SK-N-SH treated with all-trans-retinoic acid at 6 μM for 48 hours (cell line): Measurements from ENCODE around the gene PRKAA2.

Experiments used
- ATAC-seq: fragments of 200-7000 bp; cut with Tn5 transposase; 3 replicates; pipeline ENCODE4 v1.9.1; 2020; ENCODE audit warnings: mild to moderate bottlenecking, moderate library complexity
- BACH2 ChIP-seq: fragments of 250-450 bp; sonication (Bioruptor Pico); IDR thresholded peaks from 2 replicates; pipeline ENCODE4 v1.9.0; 2021; ENCODE audit warnings: mild to moderate bottlenecking, borderline replicate concordance
- CREB5 ChIP-seq: fragments of 250-450 bp; sonication (Bioruptor Pico); IDR thresholded peaks from 2 replicates; pipeline ENCODE4 v1.5.1; 2020; ENCODE audit warnings: low read depth, mild to moderate bottlenecking, moderate library complexity
- CSDC2 ChIP-seq: fragments of 250-450 bp; sonication (Bioruptor Pico); IDR thresholded peaks from 2 replicates; pipeline ENCODE4 v1.5.0; 2020; ENCODE audit warnings: mild to moderate bottlenecking, moderate library complexity
- CSRNP3 ChIP-seq: fragments of 250-450 bp; sonication (Bioruptor Pico); IDR thresholded peaks from 2 replicates; pipeline ENCODE4 v1.5.1; 2021; ENCODE audit warnings: mild to moderate bottlenecking, moderate library complexity
- ESRRG ChIP-seq: fragments of 250-450 bp; sonication (Bioruptor Pico); IDR thresholded peaks from 2 replicates; pipeline ENCODE4 v1.6.1; 2021; ENCODE audit warnings: mild to moderate bottlenecking
- GLIS3 ChIP-seq: fragments of 250-450 bp; sonication (Bioruptor Pico); IDR thresholded peaks from 2 replicates; pipeline ENCODE4 v1.5.0; 2020; ENCODE audit warnings: mild to moderate bottlenecking, moderate library complexity
- ISL1 ChIP-seq: fragments of 250-450 bp; sonication (Bioruptor Pico); IDR thresholded peaks from 2 replicates; pipeline ENCODE4 v2.1.2; 2022; ENCODE audit warnings: mild to moderate bottlenecking, moderate library complexity
- OSR1 ChIP-seq: fragments of 250-450 bp; sonication (Bioruptor Pico); IDR thresholded peaks from 2 replicates; pipeline ENCODE4 v1.8.0; 2022; ENCODE audit warnings: moderate library complexity, mild to moderate bottlenecking, inconsistent platforms
- PATZ1 ChIP-seq: fragments of 250-450 bp; sonication (Bioruptor Pico); IDR thresholded peaks from 2 replicates; pipeline ENCODE4 v1.8.0; 2020; ENCODE audit warnings: mild to moderate bottlenecking, moderate library complexity, borderline replicate concordance
- PPARA ChIP-seq: fragments of 250-450 bp; sonication (Bioruptor Pico); IDR thresholded peaks from 2 replicates; pipeline ENCODE4 v1.5.0; 2020; ENCODE audit warnings: mild to moderate bottlenecking, borderline replicate concordance
- RARB ChIP-seq: fragments of 250-450 bp; sonication (Bioruptor Pico); IDR thresholded peaks from 2 replicates; pipeline ENCODE4 v1.8.0; 2021; ENCODE audit warnings: mild to moderate bottlenecking, moderate library complexity
- SNAI2 ChIP-seq: fragments of 250-450 bp; sonication (Bioruptor Pico); IDR thresholded peaks from 2 replicates; pipeline ENCODE4 v1.5.0; 2020; ENCODE audit warnings: mild to moderate bottlenecking, moderate library complexity
- TCF4 ChIP-seq: fragments of 250-450 bp; sonication (Bioruptor Pico); IDR thresholded peaks from 2 replicates; pipeline ENCODE4 v1.8.0; 2021; ENCODE audit warnings: mild to moderate bottlenecking, moderate library complexity, borderline replicate concordance
- TOX ChIP-seq: fragments of 250-450 bp; sonication (Bioruptor Pico); IDR thresholded peaks from 2 replicates; pipeline ENCODE4 v1.8.0; 2021; ENCODE audit warnings: mild to moderate bottlenecking, moderate library complexity, borderline replicate concordance
- TSHZ2 ChIP-seq: fragments of 250-450 bp; sonication (Bioruptor Pico); IDR thresholded peaks from 2 replicates; pipeline ENCODE4 v1.5.0; 2020; ENCODE audit warnings: mild to moderate bottlenecking, moderate library complexity
- ZFP3 ChIP-seq: fragments of 250-450 bp; sonication (Bioruptor Pico); IDR thresholded peaks from 2 replicates; pipeline ENCODE4 v1.5.0; 2020; ENCODE audit warnings: mild to moderate bottlenecking, moderate library complexity
- ZFP30 ChIP-seq: fragments of 450-650 bp; formaldehyde crosslinking; IDR thresholded peaks from 2 replicates; pipeline ENCODE4 v1.5.0; 2022; ENCODE audit warnings: mild to moderate bottlenecking, moderate library complexity
- ZNF565 ChIP-seq: fragments of 450-650 bp; formaldehyde crosslinking; conservative IDR thresholded peaks from 2 replicates; pipeline ENCODE4 v1.5.0; 2020; ENCODE audit warnings: low read depth, mild to moderate bottlenecking, moderate library complexity
- ZNF70 ChIP-seq: fragments of 450-650 bp; formaldehyde crosslinking; IDR thresholded peaks from 2 replicates; pipeline ENCODE4 v1.5.0; 2020; ENCODE audit warnings: mild to moderate bottlenecking, moderate library complexity
- ZNF8 ChIP-seq: fragments of 450-650 bp; formaldehyde crosslinking; IDR thresholded peaks from 2 replicates; pipeline ENCODE4 v1.5.0; 2020; ENCODE audit warnings: mild to moderate bottlenecking, moderate library complexity

The PRKAA2 gene

GRCh38 chr1:56663846-56664245 lies 18.7 kb downstream of the PRKAA2 start:
- ATAC-seq, result no peak
- TF ChIP-seq TOX, result no peak
- no peak for TF ChIP-seq ZFP3
- no peak for TF ChIP-seq GLIS3 (CRISPR knock-in tag)
- TF ChIP-seq PATZ1 (CRISPR knock-in tag), result no peak
- no peak for TF ChIP-seq TSHZ2
- no peak for TF ChIP-seq BACH2 (CRISPR knock-in tag)
- TF ChIP-seq CREB5 (CRISPR knock-in tag), result no peak
- no peak for TF ChIP-seq ZNF70 (CRISPR knock-in tag)
- TF ChIP-seq CSRNP3 (CRISPR knock-in tag), result no peak
- TF ChIP-seq ZFP30, result no peak
- no peak for TF ChIP-seq CSDC2 (CRISPR knock-in tag)
- no peak for TF ChIP-seq TCF4 (CRISPR knock-in tag)
- TF ChIP-seq, all 23 proteins: peak for 0

GRCh38 chr1:56665384-56665783 lies 20.3 kb downstream of the PRKAA2 start:
- TF ChIP-seq TCF4 (CRISPR knock-in tag), result no peak
- TF ChIP-seq CREB5 (CRISPR knock-in tag), result no peak
- TF ChIP-seq ZNF8, result no peak
- TF ChIP-seq OSR1 (CRISPR knock-in tag), result no peak
- TF ChIP-seq ZNF565 (CRISPR knock-in tag), result no peak
- TF ChIP-seq RARB (CRISPR knock-in tag), result no peak
- no peak for ATAC-seq

- no peak for ATAC-seq
- TF ChIP-seq GLIS3 (CRISPR knock-in tag) (no peak), ESRRG (CRISPR knock-in tag) (no peak), ISL1 (CRISPR knock-in tag) (no peak), RARB (CRISPR knock-in tag) (no peak), TCF4 (CRISPR knock-in tag) (no peak), PATZ1 (CRISPR knock-in tag) (no peak), PPARA (CRISPR knock-in tag) (no peak), ZFP3 (no peak), BACH2 (CRISPR knock-in tag) (no peak), OSR1 (CRISPR knock-in tag) (no peak), SNAI2 (no peak)
These were observed 21.0 kb downstream of the PRKAA2 start for GRCh38 chr1:56666112-56666608.
